Activated CD8-positive, alpha-beta memory T cell treated with anti-CD3 and anti-CD28 coated beads for 36 hours (primary cell): ENCODE measurements around the gene RPS25. TPM values are rescaled to one million over a fixed set of nuclear protein-coding genes. Genes with fewer than 3 reads are reported as not detected.
"Not testable (repeated sequence)": the region's sequence is repeated elsewhere in the genome, so short reads cannot be mapped to it uniquely, and the experiment has no call there.

ENCODE experiments used
- CTCF ChIA-PET: fragments of 350-600 bp; sonication (Branson Sonifier 250); formaldehyde crosslinking; loops from one replicate; lab custom pipeline; 2021; ENCODE audit warnings: antibody characterized with exemption; lab: Charles Lee
- POLR2A ChIA-PET: fragments of 350-600 bp; sonication (Branson Sonifier 250); formaldehyde crosslinking; loops from one replicate; lab custom pipeline; 2021; ENCODE audit warnings: antibody characterized with exemption; lab: Charles Lee
- total RNA-seq, 2 experiments: library from RNA; stranded (reverse); gene quantifications; one replicate each; pipeline ENCODE4 v1.2.3, GENCODE V29; 2021

RPS25 gene
- total RNA-seq, 2 experiments from 2014 or later = 1,363 to 1,371 TPM

GRCh38 chr11:119025978-119026766 is 8.0 kb upstream of the RPS25 start:
- ChIA-PET CTCF (interaction anchor here (0.8 to 1.4 kb wide), 3 partner anchors 8 to 37 kb away, joined by 3 read pairs; no protein-coding TSS in a partner anchor), POLR2A (no interaction called here)

GRCh38 chr11:119025541-119025940 is 7.4 kb upstream of the RPS25 start:
- CTCF ChIA-PET = interaction anchor here (0.8 to 1.4 kb wide), 2 partner anchors 9 to 28 kb away, joined by 3 read pairs; no protein-coding TSS in a partner anchor
- POLR2A ChIA-PET = no interaction called here

- ChIA-PET POLR2A (interaction anchor here (0.5 kb wide), 1 partner anchor 60 kb away, joined by 8 read pairs; no protein-coding TSS in a partner anchor), CTCF (interaction anchor here (1.4 kb wide), 1 partner anchor 28 kb away, joined by 3 read pairs; no protein-coding TSS in a partner anchor)
Measured at GRCh38 chr11:119025099-119025473, 6.9 kb upstream of the RPS25 start.

GRCh38 chr11:119024430-119025098 is 6.4 kb upstream of the RPS25 start:
- ChIA-PET POLR2A (interaction anchor here (0.5 kb wide), 1 partner anchor 61 kb away, joined by 8 read pairs; no protein-coding TSS in a partner anchor), CTCF (interaction anchor here (1.1 to 1.4 kb wide), 2 partner anchors 11 to 27 kb away, joined by 3 read pairs; no protein-coding TSS in a partner anchor)

GRCh38 chr11:119023741-119024140 is 5.6 kb upstream of the RPS25 start:
- CTCF ChIA-PET = interaction anchor here (0.8 to 1.1 kb wide), 2 partner anchors 10 to 299 kb away, joined by 3 read pairs; no protein-coding TSS in a partner anchor
- POLR2A ChIA-PET = no interaction called here

- ChIA-PET POLR2A (no interaction called here), CTCF (interaction anchor here (0.6 kb wide), 1 partner anchor 20 kb away, joined by 3 read pairs; no protein-coding TSS in a partner anchor)
Measured at GRCh38 chr11:119021631-119022030, 3.5 kb upstream of the RPS25 start.

GRCh38 chr11:119019996-119020395 is 1.9 kb upstream of the RPS25 start:
- ChIA-PET POLR2A (interaction anchor here (2.3 kb wide), 1 partner anchor 10 kb away, joined by 6 read pairs; no protein-coding TSS in a partner anchor), CTCF (interaction anchor here (0.7 to 2.3 kb wide), 2 partner anchors 10 to 99 kb away, joined by 4 to 7 read pairs; partner anchors contain the start of gene SLC37A4)

- CTCF ChIA-PET = not testable (repeated sequence)
- POLR2A ChIA-PET = interaction anchor here (2.8 kb wide), 1 partner anchor 19 kb away, joined by 18 read pairs; the partner anchor contains the start of gene CENATAC
Measured at GRCh38 chr11:119017377-119017776, 766 bp downstream of the RPS25 start.

GRCh38 chr11:119016216-119017009 is 1.7 kb downstream of the RPS25 start:
- ChIA-PET POLR2A (interaction anchor here (0.7 to 1.4 kb wide), 5 partner anchors 12 to 91 kb away, joined by 3 to 9 read pairs (median 3); no protein-coding TSS in a partner anchor), CTCF (interaction anchor here (1.0 to 1.5 kb wide), 3 partner anchors 14 to 225 kb away, joined by 3 to 4 read pairs (median 3); partner anchors contain the start of gene DDX6)

- CTCF ChIA-PET = interaction anchor here (0.8 to 1.5 kb wide), 3 partner anchors 18 to 224 kb away, joined by 3 to 4 read pairs (median 3); partner anchors contain the start of genes CENATAC, DDX6 and HYOU1
- POLR2A ChIA-PET = interaction anchor here (0.8 to 1.4 kb wide), 4 partner anchors 10 to 41 kb away, joined by 3 to 4 read pairs (median 3); partner anchors contain the start of gene CENATAC
Measured at GRCh38 chr11:119015054-119015611, 3.0 kb downstream of the RPS25 start.

- POLR2A ChIA-PET = interaction anchor here (0.6 to 1.4 kb wide), 6 partner anchors 8 to 618 kb away, joined by 3 to 6 read pairs (median 4); partner anchors contain the start of gene CENATAC
- CTCF ChIA-PET = interaction anchor here (0.9 to 1.3 kb wide), 3 partner anchors 10 to 42 kb away, joined by 3 to 4 read pairs (median 3); partner anchors contain the start of gene HYOU1
Measured at GRCh38 chr11:119014209-119014924, 3.8 kb downstream of the RPS25 start.

- ChIA-PET POLR2A (interaction anchor here (0.6 to 0.7 kb wide), 2 partner anchors 10 to 15 kb away, joined by 3 to 5 read pairs; no protein-coding TSS in a partner anchor), CTCF (interaction anchor here (1.3 kb wide), 1 partner anchor 11 kb away, joined by 3 read pairs; no protein-coding TSS in a partner anchor)
Measured at GRCh38 chr11:119012629-119013170, 5.4 kb downstream of the RPS25 start.

GRCh38 chr11:119011476-119012053 is 6.6 kb downstream of the RPS25 start:
- ChIA-PET CTCF (interaction anchor here (1.4 kb wide), 1 partner anchor 310 kb away, joined by 3 read pairs; no protein-coding TSS in a partner anchor), POLR2A (interaction anchor here (0.6 kb wide), 1 partner anchor 115 kb away, joined by 3 read pairs; no protein-coding TSS in a partner anchor)

GRCh38 chr11:119006656-119007055 is 11.5 kb downstream of the RPS25 start:
- CTCF ChIA-PET = no interaction called here
- POLR2A ChIA-PET = interaction anchor here (0.6 kb wide), 1 partner anchor 8 kb away, joined by 6 read pairs; no protein-coding TSS in a partner anchor

- POLR2A ChIA-PET = interaction anchor here (1.0 kb wide), 1 partner anchor 18 kb away, joined by 3 read pairs; no protein-coding TSS in a partner anchor
Measured at GRCh38 chr11:119000906-119001305, 17.2 kb downstream of the RPS25 start.

GRCh38 chr11:118998822-118999221 is 19.3 kb downstream of the RPS25 start:
- ChIA-PET CTCF (no interaction called here), POLR2A (interaction anchor here (2.4 kb wide), 1 partner anchor 19 kb away, joined by 18 read pairs; the partner anchor contains the start of genes RPS25 and TRAPPC4)

More at GRCh38 chr11:119000906-119001305, 17.2 kb downstream of the RPS25 start:
- CTCF ChIA-PET = interaction anchor here (0.7 kb wide), 1 partner anchor 392 kb away, joined by 3 read pairs; no protein-coding TSS in a partner anchor
